ENCODE results near the gene SMYD3. TPM values are rescaled to one million over a fixed set of nuclear protein-coding genes. Genes with fewer than 3 reads are reported as not detected.

The SMYD3 gene
- total and polyA plus RNA-seq, 2 of the 13 experiments (the other 11 are each of a cell fraction or from before 2014, with no cell fraction given) = 27.7 to 35.8 TPM

- no peak; the same call in 1 of the 2 replicates for TF ChIP-seq RXRA (CRISPR knock-in tag; IDR thresholded peaks at IDR 0.05)
- TF ChIP-seq RORA (CRISPR knock-in tag; IDR thresholded peaks at IDR 0.05) = no peak
- no peak for TF ChIP-seq GATAD1 (CRISPR knock-in tag; IDR thresholded peaks at IDR 0.05)
- no peak for TF ChIP-seq ELK4 (CRISPR knock-in tag; IDR thresholded peaks at IDR 0.05; ENCODE audit: borderline replicate concordance)
- TF ChIP-seq SETDB1 (CRISPR knock-in tag; IDR thresholded peaks at IDR 0.05; ENCODE audit: borderline replicate concordance) = no peak
- no peak for TF ChIP-seq SNAPC4 (CRISPR knock-in tag; IDR thresholded peaks at IDR 0.05)
- TF ChIP-seq PRDM4 (CRISPR knock-in tag; IDR thresholded peaks at IDR 0.05; ENCODE audit: borderline replicate concordance) = no peak
- TF ChIP-seq STAT5B (CRISPR knock-in tag; IDR thresholded peaks at IDR 0.05) = no peak
- TF ChIP-seq THAP7 (CRISPR knock-in tag; IDR thresholded peaks at IDR 0.05) = no peak
- TF ChIP-seq TEF (CRISPR knock-in tag; IDR thresholded peaks at IDR 0.05) = no peak
- TF ChIP-seq ETV5 (CRISPR knock-in tag; IDR thresholded peaks at IDR 0.05; ENCODE audit: borderline replicate concordance) = peak; percentile 84
Measured at GRCh38 chr1:245856944-245857531, 650.0 kb downstream of the SMYD3 start (continued).
